8988T (cell line): ENCODE data around the gene TIMM17A.
"Not testable (repeated sequence)": the region's sequence is repeated elsewhere in the genome, so short reads cannot be mapped to it uniquely, and the experiment has no call there.

Experiments used
- DNase-seq: peaks from one replicate; pipeline ENCODE4 v3.0.0; 2011

TIMM17A gene

GRCh38 chr1:201955009-201955728, at the start of gene TIMM17A:
TSS of gene TIMM17A (plus strand) at chr1:201955503. CDS start at chr1:201955527, 24 bp downstream.
- DNase-seq: peak; percentile 61

DNA sequence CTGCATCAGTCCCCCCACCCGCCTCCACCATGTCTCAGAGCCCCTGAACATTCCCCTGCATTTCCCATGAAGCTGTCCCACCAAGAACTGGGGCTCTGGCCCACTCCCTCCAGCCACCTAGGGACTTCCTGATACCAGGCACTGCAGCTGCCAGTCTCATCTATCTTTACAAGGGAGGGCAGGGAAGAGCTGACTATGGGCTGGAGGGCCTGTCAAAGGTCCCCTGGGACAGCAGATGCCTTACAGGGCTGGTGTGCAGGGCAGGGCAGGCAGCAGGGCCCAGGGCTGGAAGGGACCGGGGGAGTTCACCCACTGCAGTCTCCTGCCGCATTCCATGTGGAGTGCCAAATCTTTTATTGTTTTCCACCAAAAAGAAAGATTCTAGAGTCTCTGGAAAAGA, 49.0 kb upstream of the TIMM17A start:
- DNase-seq: no peak

GRCh38 chr1:201907621-201908020, 47.7 kb upstream of the TIMM17A start:
- DNase-seq: no peak

GRCh38 chr1:201911826-201912571, 43.3 kb upstream of the TIMM17A start:
- no peak for DNase-seq

GRCh38 chr1:201912832-201913231, 42.5 kb upstream of the TIMM17A start:
- DNase-seq: no peak

- DNase-seq: no peak
Observed at GRCh38 chr1:201914456-201915235, 40.7 kb upstream of the TIMM17A start.

DNA sequence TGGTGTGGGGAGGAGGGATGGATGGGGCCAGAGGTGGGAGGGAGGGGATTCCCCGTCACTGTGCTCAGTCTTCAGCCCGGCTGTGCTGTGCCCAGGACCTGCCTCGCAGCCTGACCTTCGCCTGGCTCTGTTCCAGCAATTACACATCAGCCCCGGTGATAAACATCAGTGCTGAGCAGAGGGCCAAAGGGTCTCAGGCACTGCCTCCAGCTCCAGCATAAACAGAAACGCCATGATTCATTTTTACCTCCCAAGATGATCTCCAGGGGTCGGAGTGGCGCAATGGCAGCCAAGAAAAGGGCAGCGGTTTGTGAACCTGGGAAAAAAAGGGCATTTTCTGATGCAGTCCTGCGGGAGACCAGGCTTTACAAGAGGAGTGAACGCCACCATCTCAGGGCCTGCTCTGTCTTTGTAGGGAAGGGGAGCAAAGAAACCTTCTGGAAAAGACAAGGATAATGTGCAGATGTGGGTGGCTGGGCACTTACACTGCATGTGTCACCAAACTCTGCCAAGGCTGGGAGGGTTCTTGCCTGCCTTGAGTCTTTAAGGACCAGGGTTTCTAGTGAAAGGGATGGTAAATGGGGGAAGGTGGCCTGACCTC, 38.6 kb upstream of the TIMM17A start:
- DNase-seq: no peak

DNA sequence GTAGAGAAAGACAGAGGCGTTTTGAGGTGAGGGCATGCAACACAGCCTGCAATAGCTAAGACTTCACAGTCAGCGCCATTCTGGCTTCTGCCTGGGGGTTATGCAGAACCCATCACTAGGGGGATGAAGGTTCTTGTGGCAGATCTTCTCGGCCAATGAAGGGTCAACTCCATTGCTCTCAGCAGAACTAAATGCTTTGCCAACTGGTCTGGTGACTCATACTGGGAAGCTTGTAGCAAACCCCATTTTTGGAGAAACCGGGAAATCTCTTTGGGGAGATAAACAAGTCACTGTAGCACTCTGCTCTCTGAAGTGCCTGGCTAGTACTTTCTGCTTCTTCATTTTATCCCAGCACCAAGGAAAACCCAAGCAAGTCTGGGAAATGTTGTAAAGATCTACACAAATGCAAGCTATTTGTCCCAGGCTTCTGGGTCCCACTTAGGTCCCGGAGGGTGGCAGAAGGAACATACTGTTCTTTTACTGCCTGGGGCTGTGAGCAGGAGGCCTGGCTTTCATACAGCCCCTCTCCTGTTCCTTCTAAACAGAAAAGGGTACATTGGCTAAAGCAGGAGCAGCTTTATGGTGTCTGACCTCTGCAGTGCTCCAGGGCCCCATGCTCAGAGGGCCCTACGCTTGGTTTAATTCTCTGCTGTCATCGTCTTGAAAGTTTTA, 37.8 kb upstream of the TIMM17A start:
- DNase-seq: no peak

DNA sequence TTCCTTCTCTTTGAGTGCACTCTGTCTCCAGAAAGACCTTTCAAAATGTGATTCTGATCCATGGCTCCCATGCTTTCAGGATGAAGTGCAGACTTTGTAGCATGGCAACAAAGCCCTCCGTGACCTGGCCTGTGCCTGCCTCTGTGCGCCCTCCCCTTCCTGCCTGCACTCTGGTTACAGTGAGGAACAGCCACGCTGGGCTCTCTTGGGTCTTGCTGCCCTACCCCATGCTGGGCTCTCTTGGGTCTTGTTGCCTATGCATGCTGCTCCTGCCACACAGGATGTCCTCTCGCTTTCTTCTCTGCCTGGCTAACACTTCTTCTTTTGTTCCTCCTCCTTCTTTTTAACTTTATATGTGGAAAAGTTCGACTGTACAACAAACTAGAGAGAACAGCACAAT, 37.0 kb upstream of the TIMM17A start:
- no peak for DNase-seq

GRCh38 chr1:201921952-201922558, 33.2 kb upstream of the TIMM17A start:
- DNase-seq: no peak

GRCh38 chr1:201925301-201925567, 30.1 kb upstream of the TIMM17A start:
- DNase-seq: no peak

DNA sequence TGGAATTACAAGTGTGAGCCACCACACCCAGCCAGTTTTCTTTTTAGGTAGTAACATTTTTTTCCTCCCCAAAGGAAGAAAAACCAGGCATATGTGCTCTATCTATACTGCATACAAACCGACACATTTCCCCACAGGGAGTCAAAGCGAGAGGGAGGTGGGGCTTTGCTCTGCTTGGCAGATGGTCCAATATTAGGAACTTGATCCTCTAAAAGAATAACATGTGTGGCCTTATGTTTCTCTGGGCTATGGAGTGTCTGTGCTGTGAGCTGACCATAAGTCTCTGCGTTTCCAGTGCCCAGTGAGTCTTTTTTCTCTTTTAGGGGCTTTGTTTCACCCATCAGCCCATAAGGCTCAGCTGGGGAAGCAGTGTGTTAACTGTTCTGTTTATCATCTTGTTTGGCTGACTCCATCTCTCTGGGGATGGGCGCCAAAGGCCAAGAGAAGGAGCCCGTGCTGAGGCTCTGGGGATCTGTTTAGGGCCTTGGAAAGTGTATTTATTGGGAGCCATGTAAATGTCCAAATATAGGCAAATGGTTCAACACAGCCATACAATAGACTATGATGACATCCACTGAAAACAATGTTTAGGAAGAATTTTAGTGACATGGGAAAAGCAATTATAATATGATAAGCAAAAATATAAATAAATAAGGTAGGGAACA, 29.2 kb upstream of the TIMM17A start:
- no peak for DNase-seq

GRCh38 chr1:201928266-201928665, 27.0 kb upstream of the TIMM17A start:
- no peak for DNase-seq

GRCh38 chr1:201930137-201930536, 25.2 kb upstream of the TIMM17A start:
- no peak for DNase-seq

DNA sequence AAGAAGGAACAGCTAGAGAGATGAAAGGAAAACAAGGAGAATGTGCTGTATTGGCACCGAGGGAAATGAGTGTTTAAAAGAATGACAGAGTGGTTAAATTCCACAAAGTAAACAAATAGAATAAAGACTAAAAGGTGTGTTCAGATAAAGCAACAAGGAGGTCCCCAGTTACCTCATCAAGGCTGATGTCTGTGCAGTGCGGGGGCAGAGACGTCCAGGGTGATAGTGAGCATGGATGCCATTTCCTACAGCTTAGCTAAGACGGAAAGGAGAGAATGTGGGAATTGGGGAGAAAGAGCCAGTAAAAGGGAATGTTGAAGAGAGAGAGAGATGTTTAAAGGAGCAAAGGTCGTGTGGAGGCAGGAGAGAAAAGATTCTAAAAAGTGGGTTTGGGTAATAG, 24.5 kb upstream of the TIMM17A start:
- no peak for DNase-seq

- no peak for DNase-seq
Observed at GRCh38 chr1:201933840-201934430, 21.4 kb upstream of the TIMM17A start.

DNA sequence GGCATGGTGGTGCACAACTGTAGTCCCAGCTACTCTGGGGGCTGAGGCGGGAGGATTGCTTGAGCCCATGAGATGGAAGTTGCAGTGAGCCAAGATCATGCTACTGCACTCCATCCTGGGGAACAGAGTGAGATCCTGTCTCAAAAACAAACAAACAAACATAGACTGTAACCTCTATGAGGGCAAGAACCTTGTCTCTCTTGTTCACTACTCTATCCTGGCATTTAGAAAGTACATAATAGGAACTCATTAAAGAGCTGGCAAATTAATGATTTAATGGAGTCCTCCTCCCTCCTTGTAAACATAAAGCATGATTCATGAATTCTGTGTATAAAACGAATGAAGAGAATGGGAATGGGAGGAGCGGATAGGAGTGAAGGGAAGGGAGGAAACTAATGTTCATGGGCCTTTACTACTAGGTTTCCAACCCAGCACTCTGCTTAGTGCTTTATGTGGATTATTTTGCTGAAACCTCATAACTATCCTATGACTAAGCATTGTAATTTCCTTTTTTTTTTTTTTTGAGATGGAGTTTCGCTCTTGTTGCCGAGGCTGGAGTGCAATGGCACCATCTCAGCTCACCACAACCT, 17.6 kb upstream of the TIMM17A start:
- no peak for DNase-seq

DNA sequence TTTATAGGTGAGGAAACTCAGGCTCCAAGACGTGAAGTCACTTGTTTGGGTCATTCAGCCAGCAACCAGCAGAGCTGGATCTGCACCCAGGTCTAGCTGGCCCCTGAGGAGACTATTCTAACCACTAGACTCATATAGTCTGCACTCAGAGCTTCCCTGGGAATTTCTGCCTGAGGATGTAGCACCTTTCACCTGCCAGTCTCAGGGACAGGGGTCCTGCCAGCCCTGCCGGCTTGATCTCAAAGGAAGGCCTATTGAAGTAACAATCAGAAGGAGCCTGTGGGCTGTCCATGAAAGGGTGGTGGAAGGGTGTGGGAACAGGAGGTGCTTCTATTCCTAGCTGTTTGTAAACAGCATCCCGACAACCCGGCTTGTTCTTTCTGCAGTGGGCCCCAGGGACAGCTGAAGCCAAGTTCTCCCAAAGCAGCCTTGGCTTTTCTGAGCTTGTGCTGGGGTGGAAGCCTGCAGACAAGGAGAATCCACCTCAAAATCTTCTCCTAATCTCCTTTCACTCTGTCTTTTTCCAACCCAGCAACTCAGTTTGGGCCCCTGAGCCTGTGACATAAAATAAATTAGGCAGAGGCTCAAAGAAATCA, 16.8 kb upstream of the TIMM17A start:
- no peak for DNase-seq

- DNase-seq: no peak
Observed at GRCh38 chr1:201939148-201939547, 16.2 kb upstream of the TIMM17A start.

DNA sequence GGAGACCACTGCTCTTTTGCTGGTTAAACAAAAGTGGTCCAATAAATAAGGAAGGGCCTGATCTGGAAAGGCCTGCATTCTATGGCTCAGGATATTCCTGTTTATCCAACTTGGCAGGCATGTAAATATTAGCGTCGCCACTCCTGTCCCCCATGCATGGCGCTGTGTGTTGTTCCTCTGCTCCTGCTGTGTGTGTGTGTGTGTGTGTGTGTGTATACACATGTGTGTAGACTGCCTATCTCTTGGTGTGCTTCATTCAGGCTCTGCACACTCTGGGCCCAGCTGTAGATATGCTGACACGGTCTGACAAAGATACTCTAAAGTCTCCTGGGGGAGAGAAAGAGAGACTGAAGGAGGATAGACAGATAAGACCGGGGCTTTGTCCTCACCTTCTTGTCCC, 15.7 kb upstream of the TIMM17A start:
- DNase-seq: no peak

DNA sequence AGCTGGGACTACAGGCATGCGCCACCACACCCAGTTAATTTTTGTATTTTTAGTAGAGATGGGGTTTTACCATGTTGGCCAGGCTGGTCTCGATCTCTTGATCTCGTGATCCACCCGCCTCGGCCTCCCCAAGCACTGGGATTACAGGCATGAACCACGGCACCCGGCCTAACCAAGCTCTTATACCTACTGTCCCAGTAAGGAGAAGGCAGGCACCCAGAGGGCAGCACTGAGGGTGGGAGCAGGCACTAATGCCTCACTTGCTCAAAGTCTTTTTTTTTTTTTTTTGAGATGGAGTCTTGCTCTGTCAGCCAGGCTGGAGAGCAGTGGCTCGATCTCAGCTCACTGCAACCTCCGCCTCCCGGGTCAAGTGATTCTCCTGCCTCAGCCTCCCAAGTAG, 15.0 kb upstream of the TIMM17A start:
- DNase-seq: not testable (repeated sequence)
